HG03108 (cell line): ENCODE results near the gene SELENOM.
"Not testable (repeated sequence)": the region's sequence is repeated elsewhere in the genome, so short reads cannot be mapped to it uniquely, and the experiment has no call there.

Source experiments
- ATAC-seq: cut with Tn5 transposase; IDR thresholded peaks from one replicate; pipeline ENCODE4 v1.9.1; 2021; ENCODE audit warnings: moderate library complexity; ENCODE audit not compliant: unreplicated experiment

SELENOM gene

GRCh38 chr22:31080848-31081649 lies 26.3 kb downstream of the SELENOM start, which contains the start of gene SMTN:
SMTN (plus strand) TSS chr22:31081318; CDS start chr22:31083259, 1,941 bp downstream.
- peak; percentile 50 for ATAC-seq

GRCh38 chr22:31080164-31080847 lies 27.1 kb downstream of the SELENOM start:
- no peak for ATAC-seq

- no peak for ATAC-seq
Observed at GRCh38 chr22:31079095-31079642, 28.2 kb downstream of the SELENOM start.

GRCh38 chr22:31078389-31078788 lies 29.0 kb downstream of the SELENOM start:
- ATAC-seq, result not testable (repeated sequence)

- no peak for ATAC-seq
Observed at GRCh38 chr22:31077681-31078080, 29.7 kb downstream of the SELENOM start.

GRCh38 chr22:31075961-31076360 lies 31.4 kb downstream of the SELENOM start:
- no peak for ATAC-seq

- ATAC-seq, result not testable (repeated sequence)
Observed at GRCh38 chr22:31073545-31074145, 33.7 kb downstream of the SELENOM start.

GRCh38 chr22:31073125-31073524 lies 34.2 kb downstream of the SELENOM start:
- not testable (repeated sequence) for ATAC-seq

- not testable (repeated sequence) for ATAC-seq
Observed at GRCh38 chr22:31069691-31070314, 37.6 kb downstream of the SELENOM start.

- ATAC-seq, result no peak
Observed at GRCh38 chr22:31068970-31069369, 38.4 kb downstream of the SELENOM start.

GRCh38 chr22:31064369-31064768 lies 43.0 kb downstream of the SELENOM start:
- no peak for ATAC-seq

GRCh38 chr22:31062566-31063230 lies 44.7 kb downstream of the SELENOM start:
- ATAC-seq, result no peak

- not testable (repeated sequence) for ATAC-seq
Observed at GRCh38 chr22:31059663-31060062, 47.7 kb downstream of the SELENOM start.

GRCh38 chr22:31056986-31057599 lies 50.3 kb downstream of the SELENOM start:
- ATAC-seq, result no peak

- no peak for ATAC-seq
Observed at GRCh38 chr22:31055635-31056159, 51.7 kb downstream of the SELENOM start.

GRCh38 chr22:31055117-31055634 lies 52.2 kb downstream of the SELENOM start:
- no peak for ATAC-seq
